ENCODE results near the gene HACD4. TPM values are rescaled to one million over a fixed set of nuclear protein-coding genes. Genes with fewer than 3 reads are reported as not detected.

HACD4 gene
- total RNA-seq, 2 experiments from 2014 or later = not detected

GRCh38 chr9:21031808-21032183 is 356 bp upstream of the HACD4 start:
- no peak overlapping the region for H3K27ac ChIP-seq (ENCODE audit: low read depth, low read length, poor library complexity, severe bottlenecking)
- ChIA-PET POLR2A (no interaction called here), CTCF (ENCODE audit: unreplicated experiment) (no interaction called here)
- H3K4me1 ChIP-seq (ENCODE audit: insufficient read depth, low read length, poor library complexity, severe bottlenecking) = no peaks in the 10 kb centered on the region
- H3K9me3 ChIP-seq (ENCODE audit: low read length) = no peaks in the 10 kb centered on the region
- no peaks in the 10 kb centered on the region for H3K79me2 ChIP-seq (ENCODE audit: insufficient read depth, low read depth, low read length)
- DNase-seq (ENCODE audit: low spot score) = no peak
- no peak overlapping the region for H2AFZ ChIP-seq (ENCODE audit: low read length)
- no peak overlapping the region for H3K4me3 ChIP-seq (ENCODE audit: low read depth, low read length, poor library complexity, severe bottlenecking)
- no peaks in the 10 kb centered on the region for H3K36me3 ChIP-seq (ENCODE audit: insufficient read depth, low read length)
- H3K9me2 ChIP-seq (ENCODE audit: insufficient read depth, low read length) = no peaks in the 10 kb centered on the region
- no TSS peak for BruUV-seq (replicated peaks)
- peak overlapping the region; percentile 26; the same call in 1 of the 2 replicates for H3K4me2 ChIP-seq (ENCODE audit: low read length)
- TF ChIP-seq CTCF (conservative IDR thresholded peaks at IDR 0.05; ENCODE audit: low read length) (no peak), EZH2phosphoT487 (IDR thresholded peaks at IDR 0.05; ENCODE audit: borderline replicate concordance, low read depth, low read length) (no peak)
- intact Hi-C loops (cut with micrococcal nuclease; ENCODE audit: unreplicated experiment) = no loop called here
- no peaks in the 10 kb centered on the region for H4K20me1 ChIP-seq (ENCODE audit: insufficient read depth, low read length)

- intact Hi-C loops (cut with micrococcal nuclease; ENCODE audit: unreplicated experiment) = no loop called here
- H3K4me1 ChIP-seq (ENCODE audit: insufficient read depth, low read length, poor library complexity, severe bottlenecking) = no peaks in the 10 kb centered on the region
Measured at GRCh38 chr9:21030389-21031035, 928 bp downstream of the HACD4 start.

More at GRCh38 chr9:21030389-21031035, 928 bp downstream of the HACD4 start:
- ChIA-PET CTCF (ENCODE audit: unreplicated experiment) (interaction anchor here (0.6 kb wide), 1 partner anchor 66 kb away, joined by 3 read pairs; no protein-coding TSS in a partner anchor), POLR2A (no interaction called here)
- Histone ChIP-seq H3K4me3 (ENCODE audit: low read depth, low read length, poor library complexity, severe bottlenecking) (no peak overlapping the region), H4K20me1 (ENCODE audit: insufficient read depth, low read length) (no peaks in the 10 kb centered on the region), H3K36me3 (ENCODE audit: insufficient read depth, low read length) (no peaks in the 10 kb centered on the region), H3K9me3 (ENCODE audit: low read length) (no peaks in the 10 kb centered on the region), H3K4me2 (ENCODE audit: low read length) (peak overlapping the region; percentile 26; the same call in 1 of the 2 replicates), H3K27ac (ENCODE audit: low read depth, low read length, poor library complexity, severe bottlenecking) (no peak overlapping the region), H3K79me2 (ENCODE audit: insufficient read depth, low read depth, low read length) (no peaks in the 10 kb centered on the region), H2AFZ (ENCODE audit: low read length) (no peak overlapping the region), H3K9me2 (ENCODE audit: insufficient read depth, low read length) (no peaks in the 10 kb centered on the region)
- no TSS peak for BruUV-seq (replicated peaks)
- DNase-seq (ENCODE audit: low spot score) = no peak
- TF ChIP-seq EZH2phosphoT487 (IDR thresholded peaks at IDR 0.05; ENCODE audit: borderline replicate concordance, low read depth, low read length) (no peak), CTCF (conservative IDR thresholded peaks at IDR 0.05; ENCODE audit: low read length) (no peak)

All from OCI-LY7 (cell line).